ENCODE data around the gene ADAMTS16.

The ADAMTS16 gene

DNA sequence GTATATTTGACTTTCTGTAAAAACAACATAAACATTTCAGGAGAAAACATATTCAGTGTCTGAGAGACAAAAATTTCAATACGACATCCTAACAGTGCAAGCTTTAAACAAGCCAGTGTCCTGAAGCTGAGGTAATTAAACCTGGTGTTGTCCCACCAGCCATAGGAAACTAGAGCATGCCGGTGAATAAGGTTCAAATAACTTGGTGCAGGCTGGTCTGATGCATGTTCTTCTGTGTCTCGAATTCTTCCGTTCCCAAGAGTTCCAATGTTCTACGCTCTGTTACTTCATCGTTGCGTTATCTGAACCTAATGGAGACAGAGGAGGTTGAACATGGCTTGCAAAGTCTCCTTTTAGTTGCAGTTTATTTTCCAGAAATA, 48.9 kb downstream of the ADAMTS16 start:
- DNase-seq: no peak

DNA sequence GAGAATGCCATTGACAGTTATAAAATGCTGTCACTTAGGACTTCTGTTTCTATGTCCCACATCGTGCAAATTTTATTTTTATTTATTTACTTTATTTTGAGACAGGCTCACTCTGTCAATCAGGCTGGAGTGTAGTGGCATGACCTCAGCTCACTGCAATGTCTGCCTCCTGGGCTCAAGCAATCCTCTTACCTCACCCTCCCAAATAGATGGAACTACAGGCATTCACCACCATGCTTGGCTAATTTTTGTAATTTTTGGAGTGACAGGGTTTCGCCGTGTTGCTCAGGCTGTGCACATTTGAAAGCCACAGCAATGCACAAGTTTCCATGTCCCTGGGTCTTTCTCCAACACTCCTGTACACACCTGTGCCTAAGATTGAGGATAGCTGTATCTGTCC, 51.8 kb downstream of the ADAMTS16 start:
- no peak for DNase-seq

DNA sequence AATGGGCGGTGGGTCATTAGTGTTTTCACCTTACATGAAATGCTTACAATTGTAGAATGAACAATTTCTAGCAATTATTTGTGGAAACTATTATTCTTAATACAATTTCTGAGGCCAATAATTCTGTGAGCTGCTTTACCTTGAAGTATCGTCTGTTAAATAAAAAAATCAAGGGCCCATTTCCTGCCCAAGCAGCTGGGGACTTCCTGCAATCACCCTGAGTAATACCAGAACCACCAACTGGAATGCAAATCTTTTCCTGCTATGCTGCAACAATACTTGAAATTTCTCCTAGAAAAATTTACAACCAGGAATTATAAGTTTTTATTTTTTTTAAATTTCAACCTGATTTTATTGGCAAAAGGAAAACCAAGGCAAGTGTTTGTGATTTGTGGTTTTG, 52.6 kb downstream of the ADAMTS16 start:
- DNase-seq: no peak

DNA sequence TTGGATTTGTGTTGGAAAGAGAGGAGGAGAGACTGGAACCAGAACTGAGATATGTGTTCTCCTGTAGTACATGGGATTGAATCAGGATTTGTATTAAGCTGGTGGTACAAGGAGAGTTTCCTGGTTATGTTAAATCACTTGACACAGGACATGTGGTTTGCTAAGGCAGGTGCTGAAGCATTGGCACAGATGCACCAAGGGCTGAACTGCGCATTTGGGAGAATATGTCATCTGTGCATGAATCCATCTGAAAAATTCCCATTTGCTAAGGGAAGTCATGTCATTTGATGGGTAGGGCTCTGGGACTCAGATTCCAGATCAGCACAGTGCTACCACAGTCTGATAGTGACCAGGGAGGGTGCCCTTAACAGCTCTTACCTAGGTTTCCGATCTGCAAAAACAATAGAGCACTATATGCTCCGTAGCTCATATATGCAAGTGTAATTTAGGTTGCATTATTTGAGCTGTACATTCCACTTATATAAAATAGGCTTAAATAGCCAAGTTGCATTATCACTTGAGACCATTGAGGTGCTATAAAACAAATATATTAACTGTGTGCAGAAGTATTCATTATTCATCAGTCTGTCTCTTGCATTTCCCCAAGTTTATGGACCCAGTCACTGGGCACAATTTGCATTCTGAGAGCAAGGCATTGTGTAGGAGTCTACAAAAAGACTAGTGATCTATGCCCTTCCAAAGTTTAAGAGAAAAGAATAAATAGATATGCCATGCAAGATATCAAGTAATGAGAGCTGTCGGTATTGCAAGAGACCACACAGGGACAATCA, 55.2 kb downstream of the ADAMTS16 start:
- DNase-seq: no peak

DNA sequence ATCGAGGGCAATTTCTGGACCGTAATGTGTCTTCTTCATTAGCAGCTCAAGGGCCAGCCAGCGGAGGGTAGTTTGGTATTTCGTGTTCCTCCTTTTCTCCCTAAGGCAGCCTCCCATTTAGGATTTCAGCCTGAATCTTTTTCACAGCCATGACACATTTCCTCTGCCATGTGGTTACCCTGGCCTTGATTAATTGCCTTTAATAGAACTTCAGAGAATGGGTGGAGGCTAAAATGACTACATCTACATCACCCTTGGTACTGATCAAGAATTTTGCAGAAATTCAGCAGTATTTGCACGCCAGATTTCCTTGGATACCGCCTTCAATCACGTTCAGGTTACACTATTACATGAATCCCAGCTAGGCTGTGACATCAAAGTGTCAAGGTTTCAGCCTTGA, 58.0 kb downstream of the ADAMTS16 start:
- DNase-seq: no peak

DNA sequence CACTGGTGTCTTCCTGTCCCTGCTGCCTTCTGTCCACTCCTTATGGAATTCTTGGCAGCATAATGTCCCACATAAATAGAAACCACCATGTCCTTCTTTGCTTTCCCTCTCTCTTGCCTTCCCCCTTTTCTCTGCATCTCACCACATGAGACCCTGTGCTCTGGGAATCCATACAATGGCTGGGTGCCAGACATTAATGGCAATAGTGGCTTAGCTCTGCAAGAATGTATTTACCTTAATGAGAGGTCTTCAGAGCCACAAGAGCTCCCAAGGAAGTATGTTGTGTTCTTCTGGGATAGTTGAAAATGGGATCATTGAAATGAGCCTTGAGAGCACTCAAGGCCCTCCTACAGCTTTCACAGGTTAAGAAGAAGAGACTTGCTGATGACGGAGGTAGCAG, 58.7 kb downstream of the ADAMTS16 start:
- no peak for DNase-seq

DNA sequence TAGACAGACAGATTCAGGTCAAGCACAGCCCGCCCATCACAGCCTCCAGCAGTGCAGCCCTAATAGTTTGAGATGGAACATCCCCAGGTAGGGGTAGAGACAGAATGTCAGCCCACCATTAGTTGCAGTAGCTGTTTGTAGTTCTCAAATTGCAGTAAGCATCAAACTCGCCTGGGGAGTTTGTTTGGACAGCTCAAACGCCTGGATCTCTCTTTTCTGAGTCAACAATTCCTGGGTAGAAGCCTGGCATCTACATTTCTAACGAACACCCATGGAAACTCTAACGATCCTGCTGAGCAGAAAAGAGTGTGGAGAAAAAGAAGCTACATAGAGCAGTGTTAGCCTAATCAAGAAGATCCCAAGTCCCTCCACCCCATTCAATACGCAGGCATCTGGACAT, 59.4 kb downstream of the ADAMTS16 start:
- no peak for DNase-seq

DNA sequence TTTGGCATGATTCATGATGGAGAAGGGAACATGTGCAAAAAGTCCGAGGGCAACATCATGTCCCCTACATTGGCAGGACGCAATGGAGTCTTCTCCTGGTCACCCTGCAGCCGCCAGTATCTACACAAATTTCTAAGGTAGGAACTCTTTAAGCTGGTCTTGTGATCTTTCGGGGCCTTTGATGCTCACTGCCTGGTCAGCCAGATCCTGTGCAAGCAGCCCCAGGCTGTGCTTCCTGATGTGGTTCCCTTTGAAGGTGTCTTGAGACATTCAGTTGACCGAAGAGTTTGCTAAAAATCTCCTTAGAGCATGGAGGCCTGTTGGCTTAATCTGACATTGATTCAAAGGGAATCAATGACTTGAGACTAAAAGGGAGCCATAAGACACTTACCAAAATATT, 60.0 kb downstream of the ADAMTS16 start:
- no peak for DNase-seq

DNA sequence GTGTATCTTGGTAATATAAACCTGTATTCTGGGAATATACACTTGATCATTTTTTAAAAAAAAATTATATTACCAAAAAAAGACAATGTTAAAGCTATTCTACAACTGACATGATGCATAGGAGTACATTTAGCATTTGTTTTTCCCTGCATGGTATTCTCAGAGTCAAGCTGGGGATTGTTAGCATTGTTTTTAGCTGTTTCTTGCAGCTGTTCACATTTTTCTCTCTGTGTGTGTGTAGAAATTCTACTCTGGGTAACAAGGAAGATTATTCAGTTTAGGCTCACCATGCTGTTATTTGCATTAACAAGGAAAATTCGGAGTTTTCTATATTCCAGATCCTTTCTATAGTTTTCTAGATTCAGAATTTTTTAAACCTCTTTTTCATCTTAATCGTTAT, 62.2 kb downstream of the ADAMTS16 start:
- no peak for DNase-seq

DNA sequence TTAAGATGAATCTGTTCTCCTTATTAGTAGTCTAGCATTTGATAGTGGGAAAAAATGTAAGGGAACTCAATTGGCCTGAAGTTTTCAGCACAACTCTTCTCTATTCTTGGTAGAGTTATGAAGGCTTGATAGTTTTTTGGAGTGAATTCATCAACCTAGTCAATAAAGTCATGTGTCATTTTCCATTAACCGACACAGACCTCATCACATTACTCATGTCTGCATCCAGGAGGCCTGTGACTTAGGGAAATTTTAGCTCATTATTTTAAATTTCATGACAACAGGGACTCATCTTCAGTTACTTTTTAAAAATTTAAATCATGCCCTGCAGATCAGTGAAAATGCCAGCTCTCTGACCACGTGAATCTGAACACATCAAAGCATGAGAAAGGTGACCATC, 63.3 kb downstream of the ADAMTS16 start:
- DNase-seq: no peak

DNA sequence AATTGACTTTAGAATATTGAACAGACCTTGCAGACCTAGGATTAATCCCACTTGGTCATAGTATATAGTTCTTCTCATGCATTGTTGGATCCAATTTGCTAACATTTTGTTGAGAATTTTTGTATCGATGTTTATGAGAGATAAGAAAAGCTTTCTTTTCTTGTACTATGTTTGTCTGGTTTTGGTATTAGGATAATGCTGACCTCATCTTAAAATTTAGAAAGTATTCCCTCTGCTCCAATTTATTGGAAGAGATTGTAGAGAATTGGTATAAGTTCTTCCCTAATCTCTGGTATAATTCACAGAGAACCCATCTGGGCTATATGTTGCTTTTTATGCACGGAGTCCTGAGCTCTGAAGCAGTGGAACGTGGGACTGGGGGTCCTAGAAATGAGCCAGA, 67.7 kb downstream of the ADAMTS16 start:
- DNase-seq: no peak

DNA sequence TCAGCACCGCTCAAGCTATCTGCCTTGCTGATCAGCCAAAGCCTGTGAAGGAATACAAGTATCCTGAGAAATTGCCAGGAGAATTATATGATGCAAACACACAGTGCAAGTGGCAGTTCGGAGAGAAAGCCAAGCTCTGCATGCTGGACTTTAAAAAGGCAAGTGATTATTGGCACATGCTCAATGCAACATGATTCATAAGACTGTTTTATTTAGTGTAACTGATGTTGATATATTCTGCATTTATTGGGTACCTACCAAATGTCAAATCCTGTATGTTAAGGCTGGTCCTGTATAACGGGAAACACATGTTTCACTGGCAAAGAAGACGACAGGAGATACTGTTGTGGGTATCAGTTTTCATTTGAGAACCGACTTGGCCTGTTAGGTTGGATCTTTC, 69.0 kb downstream of the ADAMTS16 start:
- no peak for DNase-seq

DNA sequence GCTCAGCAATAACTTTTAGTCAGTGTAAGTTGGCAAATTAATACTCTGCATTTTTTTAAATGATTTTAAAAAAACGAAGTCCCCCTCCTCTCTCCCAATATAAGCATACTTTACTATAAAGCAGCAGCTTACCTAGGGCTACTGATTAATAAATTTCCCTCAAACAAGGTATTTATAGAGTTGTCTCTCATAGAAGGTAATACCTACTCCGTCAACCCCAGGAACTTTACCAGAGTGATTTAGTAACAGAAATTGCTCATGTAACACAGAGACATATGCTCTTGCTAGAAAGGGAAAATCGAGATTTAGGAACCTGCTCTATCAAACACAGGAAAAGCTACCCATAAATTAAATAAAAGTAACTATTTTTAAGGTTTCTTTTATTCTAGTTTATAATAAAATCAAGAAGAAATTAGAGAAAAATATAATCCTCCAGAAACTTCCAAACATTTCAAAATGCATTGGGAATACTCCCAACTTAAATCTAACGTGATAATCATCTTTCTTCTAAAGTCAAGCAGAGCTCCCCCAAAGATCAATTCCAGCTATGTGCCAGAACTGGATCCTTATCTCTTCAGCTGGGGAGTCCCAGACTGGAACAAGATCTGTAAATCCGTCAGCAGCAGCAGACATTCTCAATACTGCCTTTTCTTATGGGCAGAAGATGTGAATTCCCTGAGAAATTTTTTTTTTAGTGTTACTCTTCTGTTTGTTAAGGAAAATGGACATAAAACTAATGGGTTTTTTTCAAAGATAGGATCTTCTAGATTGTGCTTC, 69.6 kb downstream of the ADAMTS16 start:
- DNase-seq: no peak

DNA sequence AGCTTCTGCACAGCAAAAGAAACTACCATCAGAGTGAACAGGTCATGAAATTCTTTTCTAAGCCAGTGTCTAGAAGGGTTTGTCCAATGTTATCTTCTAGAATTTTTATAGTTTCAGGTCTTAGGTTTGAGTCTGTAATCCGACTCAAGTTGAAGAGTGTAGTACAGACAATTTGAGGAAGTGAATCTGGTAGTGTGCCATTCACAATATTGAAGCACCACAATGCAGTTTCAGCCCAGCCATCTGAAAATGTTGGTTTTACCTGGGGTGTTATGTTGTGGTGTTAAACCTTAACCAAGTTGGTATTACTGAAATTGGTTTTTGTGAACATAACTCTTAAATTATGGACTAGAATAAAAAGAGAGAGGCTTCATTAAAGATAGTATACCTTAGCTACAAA, 77.2 kb downstream of the ADAMTS16 start:
- DNase-seq: no peak

DNA sequence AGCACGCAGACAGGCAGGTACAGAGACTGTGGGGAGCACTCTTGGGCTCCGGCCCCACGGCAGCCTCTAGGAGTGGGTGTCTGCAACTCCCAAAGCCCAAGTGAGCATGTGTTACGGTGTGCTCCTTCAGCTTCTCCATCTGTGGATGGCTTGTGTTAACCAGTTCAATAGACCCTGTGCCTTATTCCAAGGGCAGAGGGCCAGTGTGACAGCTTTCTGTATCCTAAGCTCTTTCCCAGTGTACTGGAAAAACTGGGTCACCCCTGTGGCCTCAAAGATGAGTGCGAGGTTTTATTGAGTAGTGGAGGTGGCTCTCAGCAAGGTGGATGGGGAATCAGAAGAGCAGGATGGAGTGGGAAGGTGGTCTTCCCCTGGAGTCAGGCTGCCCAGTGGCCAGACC, 78.3 kb downstream of the ADAMTS16 start:
- no peak for DNase-seq

DNA sequence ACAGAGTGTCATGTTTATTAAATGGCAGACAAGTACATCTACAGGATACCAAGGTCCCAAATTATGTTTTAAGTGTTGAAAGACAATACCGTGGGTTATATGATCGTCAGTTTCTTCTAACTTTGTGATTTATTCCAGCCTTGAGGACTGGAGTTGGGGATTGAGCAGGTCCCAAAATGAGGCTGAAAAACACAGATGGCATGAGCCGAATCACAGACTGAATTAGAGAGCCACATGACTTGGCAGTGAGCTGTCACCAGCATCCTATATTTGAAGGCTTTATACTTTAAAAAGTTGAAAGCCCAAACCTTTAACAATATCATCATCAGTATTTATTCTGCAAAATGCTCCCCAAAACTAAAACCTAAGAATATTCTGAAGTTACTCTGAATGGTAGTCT, 79.4 kb downstream of the ADAMTS16 start:
- no peak for DNase-seq

DNA sequence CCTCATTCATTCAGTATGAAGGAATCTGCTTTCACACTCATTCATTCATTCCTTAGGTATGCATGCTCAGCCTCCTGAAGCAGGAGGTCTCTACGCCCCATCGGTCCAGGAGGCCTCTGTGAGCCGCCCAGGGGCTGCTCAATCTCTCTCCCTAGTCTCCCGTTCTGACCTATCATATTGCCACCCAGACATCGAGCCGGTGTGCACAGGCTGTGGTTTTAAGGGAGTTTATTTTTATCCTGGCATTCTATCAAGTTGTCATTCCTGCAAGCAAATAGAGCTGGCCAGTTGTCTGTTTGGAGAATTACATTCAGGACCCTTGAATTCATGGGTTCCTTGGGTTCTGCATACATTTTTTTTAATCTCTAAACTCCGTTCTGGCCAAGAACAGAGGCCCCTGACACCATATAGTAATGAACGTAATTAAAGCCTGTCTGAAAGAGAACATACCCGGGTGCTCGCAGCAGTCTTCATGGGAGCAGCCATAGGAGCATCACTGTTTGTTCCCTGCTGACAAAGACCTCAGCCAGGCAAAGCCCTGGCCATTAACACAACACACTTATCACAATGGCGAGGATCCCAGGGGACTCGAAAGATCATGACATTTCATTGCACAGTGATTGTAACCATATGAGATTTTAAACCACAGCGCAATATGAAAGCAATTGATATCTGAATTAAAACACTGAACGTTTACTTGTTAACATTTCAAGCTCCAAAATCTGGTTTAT, 80.9 kb downstream of the ADAMTS16 start:
- no peak for DNase-seq

DNA sequence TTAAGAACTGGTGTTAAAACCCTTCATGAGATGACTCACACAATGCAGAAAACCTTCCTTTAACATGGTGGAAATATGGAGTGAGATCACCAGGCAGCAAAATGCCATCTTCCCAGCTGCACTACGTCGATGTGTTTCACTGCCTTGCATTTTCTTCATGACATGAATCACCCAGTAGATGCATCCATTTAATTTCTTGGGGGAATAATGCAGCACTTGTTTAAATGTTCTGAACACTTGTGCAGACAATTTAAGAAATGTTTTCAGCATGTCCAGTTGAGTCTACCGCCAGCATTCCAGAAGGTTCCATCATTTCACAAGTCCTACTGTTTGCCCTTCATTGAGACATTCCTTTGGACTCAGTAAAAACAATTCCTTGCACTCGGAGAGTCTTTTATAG, 81.6 kb downstream of the ADAMTS16 start:
- no peak for DNase-seq

DNA sequence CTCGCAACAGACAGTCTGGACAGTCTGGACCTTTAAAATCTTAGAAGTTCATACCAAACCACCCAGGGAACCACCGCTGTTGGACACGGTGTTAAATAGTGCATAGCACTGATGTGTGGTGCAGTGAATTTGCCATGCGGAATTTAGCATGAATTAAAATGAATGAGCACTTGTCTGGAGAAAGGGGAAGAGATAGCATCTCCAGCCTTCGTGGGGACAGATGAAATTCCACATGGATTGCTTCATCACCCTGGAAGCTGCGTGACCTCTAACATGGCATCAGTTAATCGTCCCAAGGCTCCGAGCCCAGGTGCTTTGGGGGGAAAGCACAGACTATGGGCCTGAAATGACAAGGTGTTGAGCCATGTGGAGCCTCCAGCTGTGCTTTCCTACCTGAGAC, 91.4 kb downstream of the ADAMTS16 start:
- no peak for DNase-seq

DNA sequence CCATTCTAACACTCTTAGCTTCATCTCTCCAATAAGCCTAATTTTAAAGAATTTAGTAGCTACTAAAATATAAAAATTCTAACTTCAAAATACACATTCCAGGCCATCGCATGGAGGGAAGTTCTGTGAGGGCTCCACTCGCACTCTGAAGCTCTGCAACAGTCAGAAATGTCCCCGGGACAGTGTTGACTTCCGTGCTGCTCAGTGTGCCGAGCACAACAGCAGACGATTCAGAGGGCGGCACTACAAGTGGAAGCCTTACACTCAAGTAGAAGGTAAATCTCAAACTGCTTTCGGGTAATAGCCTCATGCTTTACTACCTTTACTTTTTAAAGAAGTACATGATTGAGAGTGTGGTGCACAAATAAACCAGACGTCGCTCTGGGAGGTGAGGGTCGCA, 94.8 kb downstream of the ADAMTS16 start:
- DNase-seq: no peak

DNA sequence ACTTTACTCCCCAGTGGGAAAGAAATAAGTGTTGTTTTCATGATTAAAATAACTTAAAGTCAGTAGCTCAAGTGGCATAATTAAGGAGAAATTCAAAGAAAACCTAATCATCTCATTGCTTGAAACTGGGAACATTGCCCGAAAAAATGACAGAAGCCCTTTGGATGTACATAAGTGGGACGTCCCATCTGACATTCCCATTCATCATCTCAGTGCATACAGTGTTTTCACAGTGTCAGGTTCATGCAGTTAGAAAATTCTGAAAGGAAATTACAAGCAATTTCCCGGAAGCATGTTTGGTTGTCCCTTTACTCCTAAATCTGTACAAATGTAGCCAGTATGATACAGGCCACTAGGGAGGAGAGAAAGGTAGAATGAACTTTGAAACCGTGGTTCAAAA, 95.6 kb downstream of the ADAMTS16 start:
- DNase-seq: no peak

DNA sequence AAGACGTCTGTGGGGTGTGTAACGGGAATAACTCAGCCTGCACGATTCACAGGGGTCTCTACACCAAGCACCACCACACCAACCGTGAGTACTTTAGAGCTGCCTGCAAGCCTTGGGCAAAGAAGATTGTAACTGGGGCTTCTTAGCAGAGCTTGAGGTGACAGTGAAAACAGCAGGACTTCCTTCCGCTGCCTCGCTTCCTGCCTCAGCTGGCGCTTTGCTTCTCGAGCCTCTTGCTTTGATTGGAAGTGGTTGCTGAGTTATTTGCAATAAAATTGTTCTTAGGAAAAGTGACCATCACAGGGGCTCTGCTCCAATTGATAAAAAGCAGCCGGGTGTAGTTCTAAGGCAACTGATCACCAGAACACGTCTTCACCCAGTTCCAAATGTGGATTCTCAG, 99.1 kb downstream of the ADAMTS16 start:
- DNase-seq: no peak

DNA sequence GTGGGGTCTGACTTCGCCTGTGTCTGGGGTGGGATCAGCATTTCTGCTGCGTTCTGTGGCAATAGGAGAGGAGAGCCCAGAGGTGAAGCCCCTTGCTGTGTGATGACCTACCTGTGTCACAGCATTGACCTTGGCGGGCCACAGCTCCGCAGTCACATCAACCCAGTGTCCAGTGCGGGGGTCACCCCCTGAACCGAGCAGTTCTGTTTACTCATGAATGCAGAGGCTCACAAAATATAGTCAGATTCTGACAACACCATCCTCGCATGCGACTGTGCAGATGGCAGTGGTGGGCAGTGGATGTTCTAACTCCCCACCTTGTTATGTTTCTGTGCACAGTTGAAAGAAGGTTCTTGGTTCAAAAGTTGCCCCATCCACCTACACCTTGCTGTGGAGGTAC, 100.1 kb downstream of the ADAMTS16 start:
- DNase-seq: no peak

DNA sequence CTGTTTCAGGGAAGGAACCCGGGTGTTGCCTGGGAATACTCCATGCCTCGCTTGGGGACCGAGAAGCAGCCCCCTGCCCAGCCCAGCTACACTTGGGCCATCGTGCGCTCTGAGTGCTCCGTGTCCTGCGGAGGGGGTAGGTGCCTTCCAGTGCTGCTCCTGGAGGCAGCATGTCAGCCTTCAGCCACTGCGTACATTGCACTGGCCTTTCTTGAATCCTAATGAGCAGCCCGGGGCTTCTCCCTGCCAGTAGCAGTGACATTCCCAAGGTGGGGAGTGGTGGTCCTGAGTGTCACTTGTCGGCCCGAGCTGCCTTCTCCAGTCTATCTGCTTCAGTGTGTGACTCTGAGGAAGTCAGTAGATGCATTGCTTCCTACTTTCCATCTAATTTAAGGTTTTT, 101.9 kb downstream of the ADAMTS16 start:
- no peak for DNase-seq

Data from CD4-positive, alpha-beta T cell treated with Interleukin-17A for 4 hours (primary cell).